ENCODE results near the gene RAB21.
A peak's percentile ranks its signal among the peaks of the same experiment; 100 is the strongest.

The RAB21 gene

DNA sequence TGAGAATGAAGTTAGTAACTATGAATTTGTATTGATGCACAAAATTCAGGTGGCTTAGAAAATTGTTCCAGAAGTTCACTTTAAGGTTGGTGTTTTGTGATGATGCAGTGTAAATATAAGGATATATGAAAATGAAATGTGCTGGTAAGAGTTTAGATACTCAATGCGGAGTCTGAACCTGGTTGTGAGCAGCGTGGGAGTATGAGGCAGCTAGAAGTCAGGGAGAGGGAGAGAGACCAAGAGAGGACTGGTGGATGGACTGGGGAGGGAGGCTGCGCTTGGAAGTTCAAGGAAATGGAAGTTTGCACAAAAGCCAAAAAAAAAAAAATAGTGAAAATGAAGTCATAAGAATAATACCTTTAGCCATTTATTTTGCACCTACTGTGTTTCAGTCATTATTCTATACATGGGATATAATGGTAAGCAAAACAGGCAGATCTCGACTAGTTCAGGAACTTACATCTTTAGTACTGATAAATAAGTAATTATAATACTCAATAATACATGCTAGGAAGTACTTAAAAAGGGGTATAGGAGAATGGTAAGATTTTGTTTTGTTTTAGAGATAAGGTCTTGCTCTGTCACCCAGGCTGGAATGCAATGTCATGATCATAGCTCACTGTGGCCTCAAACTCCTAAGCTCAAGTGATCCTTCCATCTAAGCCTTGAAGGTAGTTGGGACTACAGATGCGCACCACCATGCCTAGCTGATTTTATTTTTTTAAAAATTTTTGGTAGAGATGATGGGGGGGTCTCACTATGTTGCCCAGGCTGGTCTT, 10.0 kb upstream of the RAB21 start:
- H3K9me2 ChIP-seq (replicated peaks; ENCODE audit: low read depth, low read length), result no peaks in the 10 kb centered on the region
- no peaks in the 10 kb centered on the region for H4K20me1 ChIP-seq (ENCODE audit: insufficient read depth, low read length, poor library complexity, severe bottlenecking)
- TF ChIP-seq, protein P1, sequence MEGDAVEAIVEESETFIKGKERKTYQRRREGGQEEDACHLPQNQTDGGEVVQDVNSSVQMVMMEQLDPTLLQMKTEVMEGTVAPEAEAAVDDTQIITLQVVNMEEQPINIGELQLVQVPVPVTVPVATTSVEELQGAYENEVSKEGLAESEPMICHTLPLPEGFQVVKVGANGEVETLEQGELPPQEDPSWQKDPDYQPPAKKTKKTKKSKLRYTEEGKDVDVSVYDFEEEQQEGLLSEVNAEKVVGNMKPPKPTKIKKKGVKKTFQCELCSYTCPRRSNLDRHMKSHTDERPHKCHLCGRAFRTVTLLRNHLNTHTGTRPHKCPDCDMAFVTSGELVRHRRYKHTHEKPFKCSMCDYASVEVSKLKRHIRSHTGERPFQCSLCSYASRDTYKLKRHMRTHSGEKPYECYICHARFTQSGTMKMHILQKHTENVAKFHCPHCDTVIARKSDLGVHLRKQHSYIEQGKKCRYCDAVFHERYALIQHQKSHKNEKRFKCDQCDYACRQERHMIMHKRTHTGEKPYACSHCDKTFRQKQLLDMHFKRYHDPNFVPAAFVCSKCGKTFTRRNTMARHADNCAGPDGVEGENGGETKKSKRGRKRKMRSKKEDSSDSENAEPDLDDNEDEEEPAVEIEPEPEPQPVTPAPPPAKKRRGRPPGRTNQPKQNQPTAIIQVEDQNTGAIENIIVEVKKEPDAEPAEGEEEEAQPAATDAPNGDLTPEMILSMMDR (conservative IDR thresholded peaks at IDR 0.05; ENCODE audit: low read length), result no peak
- no peak for TF ChIP-seq EZH2phosphoT487 (IDR thresholded peaks at IDR 0.05; ENCODE audit: borderline replicate concordance)
- no peak overlapping the region for H3K4me3 ChIP-seq (ENCODE audit: low read length, poor library complexity, severe bottlenecking)
- H2AFZ ChIP-seq (ENCODE audit: low read length), result no peak overlapping the region
- no peaks in the 10 kb centered on the region for H3K4me1 ChIP-seq (ENCODE audit: insufficient read depth, low read length, poor library complexity, severe bottlenecking)
- H3K79me2 ChIP-seq (ENCODE audit: insufficient read depth, low read length), result no peaks in the 10 kb centered on the region
- H3K36me3 ChIP-seq (ENCODE audit: insufficient read depth, low read length), result no peaks in the 10 kb centered on the region
- no peak overlapping the region for H3K4me2 ChIP-seq (ENCODE audit: low read depth, low read length, poor library complexity, severe bottlenecking)
- H3K9me3 ChIP-seq (ENCODE audit: insufficient read depth, low read depth, low read length), result no peaks in the 10 kb centered on the region
- no peak overlapping the region for H3K9ac ChIP-seq (ENCODE audit: low read depth, low read length, poor library complexity, severe bottlenecking)
- no peaks in the 10 kb centered on the region for H3F3A ChIP-seq (ENCODE audit: low read depth)
- H3K27me3 ChIP-seq (ENCODE audit: insufficient read depth, low read length, poor library complexity, severe bottlenecking), result no peaks in the 10 kb centered on the region

DNA sequence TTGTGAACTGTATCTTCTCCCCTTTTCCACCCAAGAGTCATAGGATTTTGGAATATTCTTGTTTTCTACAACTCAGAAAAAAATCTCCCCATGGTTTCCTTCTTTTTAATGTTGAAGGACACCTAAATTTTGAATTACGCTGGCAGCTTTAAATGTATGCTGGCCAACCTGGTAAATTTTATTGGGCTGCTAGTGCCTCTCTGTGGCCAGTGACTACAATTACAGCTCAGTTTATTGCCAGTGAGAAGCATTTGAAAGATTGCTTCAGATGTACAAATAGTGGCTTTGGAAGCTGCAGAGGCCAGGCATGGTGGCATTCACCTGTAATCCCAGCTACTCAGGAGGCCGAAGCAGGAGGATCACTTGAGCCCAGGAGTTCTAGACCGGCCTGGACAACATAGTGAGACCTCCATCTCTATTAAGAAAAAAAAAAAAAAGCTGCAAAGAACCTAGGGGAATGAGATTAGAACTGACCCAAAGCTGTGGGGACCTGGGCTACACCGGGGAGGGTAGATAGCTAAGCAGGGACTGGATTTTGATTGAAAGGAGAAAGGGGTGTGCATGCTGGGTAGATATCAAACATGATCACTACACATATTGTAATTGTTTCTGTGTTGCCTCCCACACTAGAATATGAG, 7.6 kb upstream of the RAB21 start:
- H2AFZ ChIP-seq (ENCODE audit: low read length), result peak overlapping the region; percentile 7; the same call in 1 of the 2 replicates
- no peaks in the 10 kb centered on the region for H4K20me1 ChIP-seq (ENCODE audit: insufficient read depth, low read length, poor library complexity, severe bottlenecking)
- H3K4me2 ChIP-seq (ENCODE audit: low read depth, low read length, poor library complexity, severe bottlenecking), result no peak overlapping the region
- H3K36me3 ChIP-seq (ENCODE audit: insufficient read depth, low read length), result no peaks in the 10 kb centered on the region
- H3K79me2 ChIP-seq (ENCODE audit: insufficient read depth, low read length), result no peaks in the 10 kb centered on the region
- no peak overlapping the region for H3K9ac ChIP-seq (ENCODE audit: low read depth, low read length, poor library complexity, severe bottlenecking)
- no peak overlapping the region for H3K4me3 ChIP-seq (ENCODE audit: low read length, poor library complexity, severe bottlenecking)
- TF ChIP-seq, protein P1 (conservative IDR thresholded peaks at IDR 0.05; ENCODE audit: low read length), result peak; percentile 84
- TF ChIP-seq EZH2phosphoT487 (IDR thresholded peaks at IDR 0.05; ENCODE audit: borderline replicate concordance), result no peak
- H3K4me1 ChIP-seq (ENCODE audit: insufficient read depth, low read length, poor library complexity, severe bottlenecking), result no peaks in the 10 kb centered on the region
- no peaks in the 10 kb centered on the region for H3F3A ChIP-seq (ENCODE audit: low read depth)
- H3K9me3 ChIP-seq (ENCODE audit: insufficient read depth, low read depth, low read length), result no peaks in the 10 kb centered on the region
- H3K9me2 ChIP-seq (replicated peaks; ENCODE audit: low read depth, low read length), result no peaks in the 10 kb centered on the region
- no peaks in the 10 kb centered on the region for H3K27me3 ChIP-seq (ENCODE audit: insufficient read depth, low read length, poor library complexity, severe bottlenecking)

DNA sequence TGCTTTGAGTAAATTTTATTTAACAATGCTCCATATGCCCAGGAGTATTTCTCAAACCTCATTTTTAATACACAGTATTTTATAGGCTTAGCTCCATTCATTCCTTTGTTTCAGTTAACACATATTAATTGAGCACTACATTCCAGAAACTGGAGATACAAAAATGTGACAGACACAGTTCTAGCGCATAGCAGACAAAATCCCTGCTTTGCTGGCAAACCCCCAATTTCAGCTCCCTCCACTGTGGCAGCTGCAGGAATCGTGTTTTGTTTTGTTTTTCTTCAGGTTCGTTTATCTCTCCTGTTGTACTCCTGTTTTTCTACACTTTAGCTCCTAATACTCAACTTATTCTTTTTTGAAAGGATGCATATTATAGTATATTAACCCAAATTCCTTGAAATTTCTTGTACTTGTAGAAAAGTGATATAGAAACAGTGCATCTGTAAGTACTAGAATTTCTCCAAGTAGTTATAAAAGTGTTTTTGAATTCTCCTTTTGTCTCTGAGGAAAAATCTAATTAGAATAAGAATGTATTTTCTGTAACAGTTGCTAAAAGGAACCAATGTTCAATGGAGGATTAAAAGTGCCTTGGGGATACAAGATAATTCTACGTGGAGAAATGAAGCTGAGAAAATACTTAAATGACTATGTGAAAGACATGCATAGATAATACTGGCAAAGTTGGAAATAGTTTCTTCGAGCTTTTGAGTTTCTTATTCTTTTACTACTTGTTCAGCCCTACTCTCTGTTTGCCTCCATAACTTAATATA, 6.4 kb upstream of the RAB21 start:
- H3K4me1 ChIP-seq (ENCODE audit: insufficient read depth, low read length, poor library complexity, severe bottlenecking), result no peaks in the 10 kb centered on the region
- H3K4me3 ChIP-seq (ENCODE audit: low read length, poor library complexity, severe bottlenecking), result no peak overlapping the region
- H3K9me3 ChIP-seq (ENCODE audit: insufficient read depth, low read depth, low read length), result no peaks in the 10 kb centered on the region
- H3K27me3 ChIP-seq (ENCODE audit: insufficient read depth, low read length, poor library complexity, severe bottlenecking), result no peaks in the 10 kb centered on the region
- H3K79me2 ChIP-seq (ENCODE audit: insufficient read depth, low read length), result no peaks in the 10 kb centered on the region
- H3K36me3 ChIP-seq (ENCODE audit: insufficient read depth, low read length), result no peaks in the 10 kb centered on the region
- TF ChIP-seq, protein P1 (conservative IDR thresholded peaks at IDR 0.05; ENCODE audit: low read length), result no peak
- no peak for TF ChIP-seq EZH2phosphoT487 (IDR thresholded peaks at IDR 0.05; ENCODE audit: borderline replicate concordance)
- no peaks in the 10 kb centered on the region for H3F3A ChIP-seq (ENCODE audit: low read depth)
- no peak overlapping the region for H2AFZ ChIP-seq (ENCODE audit: low read length)
- H3K4me2 ChIP-seq (ENCODE audit: low read depth, low read length, poor library complexity, severe bottlenecking), result no peak overlapping the region
- no peaks in the 10 kb centered on the region for H4K20me1 ChIP-seq (ENCODE audit: insufficient read depth, low read length, poor library complexity, severe bottlenecking)
- H3K9me2 ChIP-seq (replicated peaks; ENCODE audit: low read depth, low read length), result no peaks in the 10 kb centered on the region
- H3K9ac ChIP-seq (ENCODE audit: low read depth, low read length, poor library complexity, severe bottlenecking), result no peak overlapping the region
